ENCODE data around the gene TUSC2.
A peak's percentile ranks its signal among the peaks of the same experiment; 100 is the strongest.

TUSC2 gene

GRCh38 chr3:50300681-50301254, 27.3 kb downstream of the TUSC2 start:
- POLR2A ChIA-PET = no interaction called here
- H3K4me1 ChIP-seq (ENCODE audit: control insufficient read depth, insufficient read depth, low read length) = no peaks in the 10 kb centered on the region

GRCh38 chr3:50299929-50300680, 27.9 kb downstream of the TUSC2 start:
- peak overlapping the region; percentile 36 for H3K4me3 ChIP-seq (ENCODE audit: low read depth, low read length)
- H3K4me1 ChIP-seq (ENCODE audit: control insufficient read depth, insufficient read depth, low read length) = no peaks in the 10 kb centered on the region
- ChIA-PET CTCF (interaction anchor here (0.6 to 2.0 kb wide), 4 partner anchors 17 to 125 kb away, joined by 3 to 7 read pairs (median 4); no protein-coding TSS in a partner anchor), POLR2A (interaction anchor here (0.6 to 2.2 kb wide), 16 partner anchors 8 to 269 kb away, joined by 3 to 34 read pairs (median 4); partner anchors contain the start of genes CYB561D2, GNAI2, HEMK1 and LSMEM2)
- H3K27ac ChIP-seq (ENCODE audit: extremely low read depth, low read depth, low read length) = peak overlapping the region; percentile 51
- TF ChIP-seq ATF2 (tag by site-specific recombination; IDR thresholded peaks at IDR 0.05; ENCODE audit: low read depth) = no peak
- TF ChIP-seq ZIC2 (tag by site-specific recombination; IDR thresholded peaks at IDR 0.05) = peak; percentile 82
- H3K9me3 ChIP-seq (ENCODE audit: control insufficient read depth, insufficient read depth, low read depth, low read length) = no peaks in the 10 kb centered on the region
- peaks cover 0 to 4% of the 10 kb centered on the region in 2 experiments; a peak in 1 of 3 replicates for H3K36me3 ChIP-seq (ENCODE audit: control insufficient read depth in 2 of 2, insufficient read depth in 1 of 2, low read length in 2 of 2)

More at GRCh38 chr3:50300681-50301254, 27.3 kb downstream of the TUSC2 start:
- Histone ChIP-seq H3K27ac (ENCODE audit: extremely low read depth, low read depth, low read length) (no peak overlapping the region; the same call in 1 of the 2 replicates), H3K36me3 (ENCODE audit: control insufficient read depth in 2 of 2, insufficient read depth in 1 of 2, low read length in 2 of 2) (peaks cover 0 to 4% of the 10 kb centered on the region in 2 experiments; a peak in 1 of 3 replicates), H3K4me3 (ENCODE audit: low read depth, low read length) (no peak overlapping the region), H3K9me3 (ENCODE audit: control insufficient read depth, insufficient read depth, low read depth, low read length) (no peaks in the 10 kb centered on the region)
- no peak for TF ChIP-seq ZNF416 (tag by site-specific recombination; IDR thresholded peaks at IDR 0.05)
- no peak for TF ChIP-seq ZNF394 (tag by site-specific recombination; IDR thresholded peaks at IDR 0.05; ENCODE audit: borderline replicate concordance)
- CTCF ChIA-PET = interaction anchor here (0.6 kb wide), 1 partner anchor 18 kb away, joined by 5 read pairs; no protein-coding TSS in a partner anchor

GRCh38 chr3:50299638-50299928, 28.4 kb downstream of the TUSC2 start:
- Histone ChIP-seq H3K36me3 (ENCODE audit: control insufficient read depth in 2 of 2, insufficient read depth in 1 of 2, low read length in 2 of 2) (peaks cover 0 to 4% of the 10 kb centered on the region in 2 experiments; a peak in 1 of 3 replicates), H3K4me3 (ENCODE audit: low read depth, low read length) (peak overlapping the region; percentile 36), H3K9me3 (ENCODE audit: control insufficient read depth, insufficient read depth, low read depth, low read length) (no peaks in the 10 kb centered on the region), H3K27ac (ENCODE audit: extremely low read depth, low read depth, low read length) (peak overlapping the region; percentile 51), H3K4me1 (ENCODE audit: control insufficient read depth, insufficient read depth, low read length) (no peaks in the 10 kb centered on the region)
- CTCF ChIA-PET = interaction anchor here (0.6 to 2.0 kb wide), 4 partner anchors 18 to 125 kb away, joined by 3 to 7 read pairs (median 4); no protein-coding TSS in a partner anchor
- POLR2A ChIA-PET = interaction anchor here (0.6 to 2.2 kb wide), 17 partner anchors 9 to 269 kb away, joined by 3 to 34 read pairs (median 4); partner anchors contain the start of genes CYB561D2, GNAI2, HEMK1 and LSMEM2
- TF ChIP-seq, protein P1, sequence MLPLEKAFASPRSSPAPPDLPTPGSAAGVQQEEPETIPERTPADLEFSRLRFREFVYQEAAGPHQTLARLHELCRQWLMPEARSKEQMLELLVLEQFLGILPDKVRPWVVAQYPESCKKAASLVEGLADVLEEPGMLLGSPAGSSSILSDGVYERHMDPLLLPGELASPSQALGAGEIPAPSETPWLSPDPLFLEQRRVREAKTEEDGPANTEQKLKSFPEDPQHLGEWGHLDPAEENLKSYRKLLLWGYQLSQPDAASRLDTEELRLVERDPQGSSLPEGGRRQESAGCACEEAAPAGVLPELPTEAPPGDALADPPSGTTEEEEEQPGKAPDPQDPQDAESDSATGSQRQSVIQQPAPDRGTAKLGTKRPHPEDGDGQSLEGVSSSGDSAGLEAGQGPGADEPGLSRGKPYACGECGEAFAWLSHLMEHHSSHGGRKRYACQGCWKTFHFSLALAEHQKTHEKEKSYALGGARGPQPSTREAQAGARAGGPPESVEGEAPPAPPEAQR (tag by site-specific recombination; IDR thresholded peaks at IDR 0.05) = no peak
- TF ChIP-seq ZNF707 (tag by site-specific recombination; IDR thresholded peaks at IDR 0.05) (no peak), KLF16 (tag by site-specific recombination; IDR thresholded peaks at IDR 0.05) (no peak), TRIM28 (IDR thresholded peaks at IDR 0.05; ENCODE audit: borderline replicate concordance, low read length) (no peak), ZFP69B (tag by site-specific recombination; IDR thresholded peaks at IDR 0.05) (peak; percentile 89), ZNF239 (tag by site-specific recombination; IDR thresholded peaks at IDR 0.05) (no peak), ZNF747 (tag by site-specific recombination; IDR thresholded peaks at IDR 0.05) (no peak), REPIN1 (tag by site-specific recombination; IDR thresholded peaks at IDR 0.05; ENCODE audit: low read depth) (no peak), KLF10 (tag by site-specific recombination; IDR thresholded peaks at IDR 0.05) (no peak), ZNF2 (tag by site-specific recombination; IDR thresholded peaks at IDR 0.05) (no peak), ZNF76 (tag by site-specific recombination; IDR thresholded peaks at IDR 0.05; ENCODE audit: borderline replicate concordance, low read depth) (no peak), ZNF335 (tag by site-specific recombination; conservative IDR thresholded peaks at IDR 0.05) (no peak; the same call in none of the 2 replicates), ZNF146 (tag by site-specific recombination; IDR thresholded peaks at IDR 0.05) (no peak), ZNF433 (tag by site-specific recombination; IDR thresholded peaks at IDR 0.05; ENCODE audit: low read depth) (no peak), KLF1 (tag by site-specific recombination; IDR thresholded peaks at IDR 0.05) (peak; percentile 83), ZNF248 (tag by site-specific recombination; IDR thresholded peaks at IDR 0.05) (no peak), BCL11B (tag by site-specific recombination; IDR thresholded peaks at IDR 0.05; ENCODE audit: low read depth) (no peak)
- TF ChIP-seq, protein P2, sequence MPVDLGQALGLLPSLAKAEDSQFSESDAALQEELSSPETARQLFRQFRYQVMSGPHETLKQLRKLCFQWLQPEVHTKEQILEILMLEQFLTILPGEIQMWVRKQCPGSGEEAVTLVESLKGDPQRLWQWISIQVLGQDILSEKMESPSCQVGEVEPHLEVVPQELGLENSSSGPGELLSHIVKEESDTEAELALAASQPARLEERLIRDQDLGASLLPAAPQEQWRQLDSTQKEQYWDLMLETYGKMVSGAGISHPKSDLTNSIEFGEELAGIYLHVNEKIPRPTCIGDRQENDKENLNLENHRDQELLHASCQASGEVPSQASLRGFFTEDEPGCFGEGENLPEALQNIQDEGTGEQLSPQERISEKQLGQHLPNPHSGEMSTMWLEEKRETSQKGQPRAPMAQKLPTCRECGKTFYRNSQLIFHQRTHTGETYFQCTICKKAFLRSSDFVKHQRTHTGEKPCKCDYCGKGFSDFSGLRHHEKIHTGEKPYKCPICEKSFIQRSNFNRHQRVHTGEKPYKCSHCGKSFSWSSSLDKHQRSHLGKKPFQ (tag by site-specific recombination; IDR thresholded peaks at IDR 0.05) = no peak
- TF ChIP-seq, protein P3, sequence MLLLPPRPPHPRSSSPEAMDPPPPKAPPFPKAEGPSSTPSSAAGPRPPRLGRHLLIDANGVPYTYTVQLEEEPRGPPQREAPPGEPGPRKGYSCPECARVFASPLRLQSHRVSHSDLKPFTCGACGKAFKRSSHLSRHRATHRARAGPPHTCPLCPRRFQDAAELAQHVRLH (tag by site-specific recombination; IDR thresholded peaks at IDR 0.05) = no peak
